SK-N-MC (cell line): ENCODE results near the gene GTF3C1.

Experiments used
- EZH2 ChIP-seq: fragments of 200-600 bp; sonication (generic); IDR thresholded peaks from one replicate; pipeline ENCODE4 v1.6.1; 2017; ENCODE audit warnings: antibody characterized with exemption
- POLR2AphosphoS5 ChIP-seq: IDR thresholded peaks from 2 replicates; pipeline ENCODE4 v1.6.1; 2012; ENCODE audit warnings: mild to moderate bottlenecking, low read depth, low read length, borderline replicate concordance

- TF ChIP-seq EZH2 (no peak), POLR2AphosphoS5 (no peak)
These were observed 91.5 kb downstream of the GTF3C1 start for GRCh38 chr16:27458258-27458657.
